ENCODE data around the gene EIPR1.

The EIPR1 gene

GRCh38 chr2:3142961-3143571 lies 234.6 kb downstream of the EIPR1 start:
- no peak for DNase-seq

GRCh38 chr2:3142210-3142609 lies 235.4 kb downstream of the EIPR1 start:
- no peak for DNase-seq

GRCh38 chr2:3141696-3142095 lies 235.9 kb downstream of the EIPR1 start:
- no peak for DNase-seq

- no peak for DNase-seq
Observed at GRCh38 chr2:3139906-3140305, 237.7 kb downstream of the EIPR1 start.
